ENCODE data around the gene SCUBE1.

DNA sequence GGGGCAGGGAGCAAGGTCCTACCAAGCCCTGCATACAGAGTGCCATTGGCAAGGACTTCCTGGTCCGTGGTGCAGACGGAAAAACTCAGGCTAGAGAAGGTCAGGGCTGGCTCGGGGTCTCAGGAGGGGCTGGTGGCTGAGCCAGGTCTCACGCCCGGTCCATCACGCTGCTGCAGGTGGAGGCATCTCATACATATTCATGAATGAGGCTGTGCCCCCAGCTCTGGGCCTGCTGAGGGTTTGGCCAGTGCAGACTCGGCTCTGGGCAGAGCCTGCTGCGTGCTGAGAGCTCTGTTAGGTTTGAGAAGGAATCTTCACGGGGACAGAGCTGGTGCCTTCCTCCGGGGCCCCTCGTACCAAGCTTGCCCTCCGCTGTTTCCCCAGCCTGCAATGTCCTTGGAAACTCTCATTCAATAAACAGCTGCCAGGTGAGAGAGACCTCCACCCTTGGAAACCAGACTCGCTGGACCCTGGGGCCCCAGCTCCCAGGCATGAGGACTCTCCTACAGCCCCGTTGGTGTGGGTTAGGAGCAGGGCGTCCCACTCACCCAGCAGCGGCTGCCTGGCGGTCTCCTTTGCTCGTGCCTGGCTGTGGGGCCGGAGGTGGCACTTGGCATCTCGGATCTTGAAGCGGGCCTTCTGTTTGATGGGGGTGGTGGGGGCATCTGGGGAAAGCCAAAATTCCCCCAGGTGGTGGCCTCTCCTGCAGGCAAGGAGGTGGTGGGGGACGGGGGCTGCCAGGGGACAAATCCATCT, 122.4 kb downstream of the SCUBE1 start:
- TF ChIP-seq EZH2 (IDR thresholded peaks at IDR 0.05; ENCODE audit: insufficient read depth, poor library complexity, severe bottlenecking) (no peak), EZH2phosphoT487 (IDR thresholded peaks at IDR 0.05; ENCODE audit: insufficient read depth, low read depth) (no peak)

Data from GM23248 (cell line).